Upper lobe of left lung (tissue), 6 donors: ENCODE data around the gene CDR2. TPM values are rescaled to one million over a fixed set of nuclear protein-coding genes. Genes with fewer than 3 reads are reported as not detected.

Experiments used
- ATAC-seq, 2 donors: fragments of 200-7000 bp; cut with Tn5 transposase; one replicate each; pipeline ENCODE4 v1.9.1; 2022; ENCODE audit warnings: mild to moderate bottlenecking in 2 of 2, moderate library complexity in 2 of 2; ENCODE audit not compliant: low FRiP score in 2 of 2
- DNase-seq, 2 donors: peaks; one replicate each; pipeline ENCODE4 v3.0.0-alpha.2; 2019 to 2020
- H3K27ac ChIP-seq, 4 donors: fragments of 200-600 bp; sonication (generic); one replicate each; pipeline ENCODE4 v1.5.1; 2016 to 2019
- H3K27me3 ChIP-seq, 4 donors: fragments of 200-600 bp; sonication (generic); one replicate each; pipeline ENCODE4 v1.5.1; 2017 to 2019
- H3K36me3 ChIP-seq, 4 donors: fragments of 200-600 bp; sonication (generic); one replicate each; pipeline ENCODE4 v1.5.1; 2016 to 2019
- H3K4me1 ChIP-seq, 4 donors: fragments of 200-600 bp; sonication (generic); one replicate each; pipeline ENCODE4 v1.5.1; 2018 to 2019
- H3K4me3 ChIP-seq, 4 donors: fragments of 200-600 bp; sonication (generic); one replicate each; pipeline ENCODE4 v1.5.1; 2017 to 2019; ENCODE audit warnings: mild to moderate bottlenecking in 2 of 4, moderate library complexity in 1 of 4
- H3K9me3 ChIP-seq, 4 donors: fragments of 200-600 bp; sonication (generic); one replicate each; pipeline ENCODE4 v1.5.1; 2018 to 2019
- EP300 ChIP-seq, 4 donors: sonication (generic); formaldehyde crosslinking; IDR thresholded peaks; one replicate each; pipeline ENCODE4 v1.5.1; 2017; ENCODE audit warnings: antibody characterized with exemption in 4 of 4, control low read depth in 2 of 4
- POLR2A ChIP-seq, 4 donors: fragments of 450-650 bp; IDR thresholded peaks; one replicate each; pipeline ENCODE4 v1.5.1; 2016 to 2017; ENCODE audit warnings: antibody characterized with exemption in 4 of 4, mild to moderate bottlenecking in 2 of 4
- POLR2AphosphoS5 ChIP-seq, 2 donors: sonication (generic); formaldehyde crosslinking; IDR thresholded peaks; one replicate each; pipeline ENCODE4 v1.5.1; 2017; ENCODE audit warnings: antibody characterized with exemption in 2 of 2
- WGBS, 2 donors: methylation state at CpG; one replicate each; pipeline ENCODE4 v1.1.5; 2017 to 2018; 5-methylcytosine and 5-hydroxymethylcytosine counted together
- total RNA-seq, 6 donors: library from RNA; depleted of rRNA in 4 of 6; stranded (reverse); fragments of >200 nt in 4 of 6; gene quantifications; one replicate each; pipeline versions ENCODE4 v1.1.0 to v1.2.1, GENCODE V29; 2016 to 2021
- TF ChIP-seq, protein P1 (sequence below), 6 experiments: fragments of 450-650 bp in 4 of 6; fragments of 200-600 bp in 2 of 6; sonication (generic) in 2 of 6; IDR thresholded peaks; one replicate each; pipeline ENCODE4 v1.5.1; 2016 to 2019; ENCODE audit warnings: antibody characterized with exemption in 6 of 6
- donor health status: DM: no; HTN: no; CAD: no; lungs with moderate emphysema.
- donor health status: DM: no; HTN: yes; CAD: no; lungs with severe emphysema.

CDR2 gene
- total RNA-seq, 6 donors from 2014 or later, result 16.3 to 27.5 (median 19.4) TPM

DNA sequence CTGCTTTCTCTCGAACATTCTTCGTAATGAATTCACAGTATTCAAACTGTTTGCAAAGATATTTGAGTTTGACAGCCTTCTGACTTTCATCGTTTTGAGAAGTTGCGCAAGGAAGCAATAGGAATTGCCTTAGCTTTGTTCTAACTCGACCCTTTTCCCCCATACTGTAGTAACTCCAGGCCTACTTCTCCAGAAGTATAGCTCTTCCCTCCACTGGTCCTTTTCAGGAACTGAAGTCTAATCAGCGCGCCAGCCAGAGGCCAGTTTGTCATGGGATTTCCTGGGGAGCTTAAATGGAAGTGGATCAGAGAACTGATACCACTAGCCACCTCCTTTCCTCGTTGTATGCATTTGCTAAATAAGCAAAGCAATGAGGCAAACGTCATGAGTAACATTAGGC is 27.9 kb downstream of the CDR2 start:
- Histone ChIP-seq H3K4me1 (peaks cover 0 to 6% (median 0%) of the 10 kb centered on the region in 4 donors), H3K4me3 (no peak overlapping the region), H3K27ac (no peak overlapping the region), H3K27me3 (no peaks in the 10 kb centered on the region), H3K9me3 (no peaks in the 10 kb centered on the region), H3K36me3 (peaks cover 13 to 48% (median 31%) of the 10 kb centered on the region in 4 donors)
- TF ChIP-seq EP300 (IDR thresholded peaks at IDR 0.05) (no peak), POLR2AphosphoS5 (IDR thresholded peaks at IDR 0.05) (no peak), POLR2A (IDR thresholded peaks at IDR 0.05) (no peak)
- TF ChIP-seq, protein P1, sequence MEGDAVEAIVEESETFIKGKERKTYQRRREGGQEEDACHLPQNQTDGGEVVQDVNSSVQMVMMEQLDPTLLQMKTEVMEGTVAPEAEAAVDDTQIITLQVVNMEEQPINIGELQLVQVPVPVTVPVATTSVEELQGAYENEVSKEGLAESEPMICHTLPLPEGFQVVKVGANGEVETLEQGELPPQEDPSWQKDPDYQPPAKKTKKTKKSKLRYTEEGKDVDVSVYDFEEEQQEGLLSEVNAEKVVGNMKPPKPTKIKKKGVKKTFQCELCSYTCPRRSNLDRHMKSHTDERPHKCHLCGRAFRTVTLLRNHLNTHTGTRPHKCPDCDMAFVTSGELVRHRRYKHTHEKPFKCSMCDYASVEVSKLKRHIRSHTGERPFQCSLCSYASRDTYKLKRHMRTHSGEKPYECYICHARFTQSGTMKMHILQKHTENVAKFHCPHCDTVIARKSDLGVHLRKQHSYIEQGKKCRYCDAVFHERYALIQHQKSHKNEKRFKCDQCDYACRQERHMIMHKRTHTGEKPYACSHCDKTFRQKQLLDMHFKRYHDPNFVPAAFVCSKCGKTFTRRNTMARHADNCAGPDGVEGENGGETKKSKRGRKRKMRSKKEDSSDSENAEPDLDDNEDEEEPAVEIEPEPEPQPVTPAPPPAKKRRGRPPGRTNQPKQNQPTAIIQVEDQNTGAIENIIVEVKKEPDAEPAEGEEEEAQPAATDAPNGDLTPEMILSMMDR (IDR thresholded peaks at IDR 0.05), result no peak
- WGBS, 2 donors, result 56 to 58% methylated on average over 9 of the region's 9 CpGs
- DNase-seq (no peak), ATAC-seq (peak in 1 of 2 donors; percentile 38)

DNA sequence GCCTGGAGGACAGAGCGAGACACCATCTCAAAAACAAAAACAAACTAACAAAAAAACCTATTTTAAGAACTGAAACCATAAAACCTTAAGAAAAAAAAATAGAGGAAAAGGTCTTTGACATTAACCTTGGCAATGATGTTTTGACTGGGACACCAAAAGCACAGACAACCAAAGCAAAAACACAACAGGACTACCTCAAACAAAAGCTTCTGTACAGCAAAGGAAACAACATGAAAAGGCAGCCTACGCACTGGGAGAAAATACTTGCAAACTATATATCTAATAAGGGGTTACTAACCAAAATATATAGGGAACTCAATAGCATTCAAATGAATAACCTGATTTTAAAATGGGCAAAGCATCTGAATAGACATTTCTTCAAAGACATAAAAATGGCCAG is 32.3 kb downstream of the CDR2 start:
- no peak for ATAC-seq

DNA sequence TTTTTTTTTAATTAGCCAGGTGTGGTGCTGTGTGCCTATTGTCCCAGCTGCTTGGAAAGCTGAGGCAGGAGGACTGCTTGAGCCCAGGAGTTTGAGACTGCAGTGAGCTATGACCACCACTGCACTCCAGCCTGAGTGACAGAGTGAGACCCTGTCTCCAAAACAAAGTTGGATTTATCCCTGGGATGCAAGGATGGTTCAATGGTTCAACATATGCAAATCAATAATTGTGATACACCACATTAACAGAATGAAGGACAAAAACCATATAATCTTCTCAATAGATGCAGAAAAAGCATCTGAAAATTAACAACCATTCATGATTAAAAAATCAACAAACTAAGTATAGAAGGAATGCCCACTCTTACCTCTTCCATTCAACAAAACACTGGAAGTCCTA is 33.5 kb downstream of the CDR2 start:
- no peak for TF ChIP-seq POLR2AphosphoS5 (IDR thresholded peaks at IDR 0.05)
- TF ChIP-seq EP300 (IDR thresholded peaks at IDR 0.05), result no peak
- TF ChIP-seq, protein P1 (IDR thresholded peaks at IDR 0.05), result no peak
- TF ChIP-seq POLR2A (IDR thresholded peaks at IDR 0.05), result no peak
- ATAC-seq (no peak), DNase-seq (no peak)
- Histone ChIP-seq H3K36me3 (peaks cover 0 to 8% (median 4%) of the 10 kb centered on the region in 4 donors), H3K4me1 (no peaks in the 10 kb centered on the region), H3K27ac (no peak overlapping the region), H3K4me3 (no peak overlapping the region), H3K27me3 (no peaks in the 10 kb centered on the region), H3K9me3 (peaks cover 0 to 12% (median 3%) of the 10 kb centered on the region in 4 donors)

More for the DNA sequence above, 32.3 kb downstream of the CDR2 start:
- WGBS, 2 donors, result 91 to 96% methylated on average over 2 of the region's 2 CpGs
- Histone ChIP-seq H3K36me3 (peaks cover 0 to 17% (median 5%) of the 10 kb centered on the region in 4 donors), H3K4me3 (no peak overlapping the region), H3K27ac (no peak overlapping the region), H3K9me3 (peaks cover 0 to 6% (median 0%) of the 10 kb centered on the region in 4 donors), H3K4me1 (peaks cover 0 to 3% (median 0%) of the 10 kb centered on the region in 4 donors), H3K27me3 (no peaks in the 10 kb centered on the region)
- TF ChIP-seq POLR2AphosphoS5 (IDR thresholded peaks at IDR 0.05) (no peak), POLR2A (IDR thresholded peaks at IDR 0.05) (no peak)
- no peak for DNase-seq

DNA sequence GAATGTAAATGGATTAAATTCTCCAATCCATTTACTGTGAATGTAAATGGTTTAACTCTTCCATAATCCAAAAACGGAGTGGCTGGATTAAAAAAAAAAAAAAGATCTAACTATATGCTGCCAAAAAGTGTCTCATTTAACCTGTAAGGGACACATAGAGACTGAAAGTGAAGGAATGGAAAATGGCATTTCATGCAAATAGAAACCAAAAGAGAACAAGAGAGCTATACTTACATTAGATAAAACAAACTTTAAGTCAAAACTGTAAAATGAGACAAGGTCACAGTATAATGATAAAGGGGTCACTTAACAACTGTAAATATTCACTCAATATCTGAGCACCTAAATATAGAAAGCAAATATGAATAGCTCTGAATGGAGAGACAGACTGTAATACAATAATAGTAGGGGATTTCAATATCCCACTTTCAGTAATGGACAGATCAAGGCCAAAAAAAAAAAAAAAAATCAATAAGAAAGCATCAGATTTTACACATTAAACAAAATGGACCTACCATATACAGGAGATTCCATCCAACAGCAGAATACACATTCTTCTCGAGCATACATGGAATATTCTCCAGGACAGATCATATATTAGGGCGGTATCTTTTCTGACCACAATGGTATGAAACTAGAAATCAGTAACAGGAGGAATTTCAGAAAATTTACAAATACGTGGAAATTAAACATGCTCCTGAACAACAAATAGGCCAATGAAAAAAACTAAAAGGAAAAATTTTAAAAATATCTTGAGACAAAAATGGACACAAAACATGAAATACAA is 36.4 kb downstream of the CDR2 start:
- Histone ChIP-seq H3K4me3 (no peak overlapping the region), H3K36me3 (peaks cover 0 to 32% (median 24%) of the 10 kb centered on the region in 4 donors), H3K27me3 (no peaks in the 10 kb centered on the region), H3K4me1 (no peaks in the 10 kb centered on the region), H3K9me3 (peaks cover 0 to 12% (median 4%) of the 10 kb centered on the region in 4 donors), H3K27ac (no peak overlapping the region)
- DNase-seq (no peak), ATAC-seq (no peak)
- no peak for TF ChIP-seq POLR2A (IDR thresholded peaks at IDR 0.05)
- no peak for TF ChIP-seq EP300 (IDR thresholded peaks at IDR 0.05)
- TF ChIP-seq, protein P1 (IDR thresholded peaks at IDR 0.05), result no peak
- no peak for TF ChIP-seq POLR2AphosphoS5 (IDR thresholded peaks at IDR 0.05)
- WGBS, 2 donors, result 95 to 97% methylated on average over 4 of the region's 4 CpGs

DNA sequence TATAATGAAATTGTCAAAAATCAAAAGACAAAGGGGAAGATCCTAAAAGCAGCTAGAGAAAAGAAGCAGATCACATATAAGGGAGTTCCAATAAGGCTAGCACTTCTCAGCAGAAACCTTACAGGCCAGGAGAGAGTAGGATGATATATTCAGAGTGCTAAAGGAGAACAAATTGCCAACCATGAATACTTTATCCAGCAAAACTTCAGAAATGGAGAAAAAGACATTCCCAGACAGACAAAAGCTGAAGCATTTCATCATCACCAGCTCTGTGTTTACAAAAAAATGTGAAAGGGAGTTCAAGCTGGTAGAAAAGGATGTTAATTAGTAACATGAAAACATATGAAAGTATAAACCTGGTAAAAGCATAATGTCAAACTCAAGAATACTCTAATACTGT is 37.4 kb downstream of the CDR2 start:
- ATAC-seq (no peak), DNase-seq (no peak)
- H3K4me1 ChIP-seq, result no peaks in the 10 kb centered on the region
- H3K27me3 ChIP-seq, result no peaks in the 10 kb centered on the region
- H3K4me3 ChIP-seq, result no peak overlapping the region
- H3K9me3 ChIP-seq, result peaks cover 0 to 12% (median 4%) of the 10 kb centered on the region in 4 donors
- no peak overlapping the region for H3K27ac ChIP-seq
- H3K36me3 ChIP-seq, result peaks cover 3 to 42% (median 27%) of the 10 kb centered on the region in 4 donors
- TF ChIP-seq POLR2A (IDR thresholded peaks at IDR 0.05) (no peak), EP300 (IDR thresholded peaks at IDR 0.05) (no peak), POLR2AphosphoS5 (IDR thresholded peaks at IDR 0.05) (no peak)
- TF ChIP-seq, protein P1 (IDR thresholded peaks at IDR 0.05), result no peak
